ENCODE data around the gene CHAC1.

GRCh38 chr15:40929660-40930429 lies 23.4 kb upstream of the CHAC1 start:
- no peak for TF ChIP-seq POLR2A (IDR thresholded peaks at IDR 0.05)
- TF ChIP-seq CTCF (IDR thresholded peaks at IDR 0.05) = no peak
